ENCODE data around the gene POLR3B. TPM values are rescaled to one million over a fixed set of nuclear protein-coding genes. Genes with fewer than 3 reads are reported as not detected.
A peak's percentile ranks its signal among the peaks of the same experiment; 100 is the strongest.

POLR3B gene
- total and polyA plus RNA-seq, 9 of the 15 experiments (the other 6 are each of a cell fraction or from before 2014, with no cell fraction given): 7.6 to 17.9 (median 14.4) TPM

GRCh38 chr12:106357549-106358395, at the start of gene POLR3B (continued):
- TF ChIP-seq, protein P1, sequence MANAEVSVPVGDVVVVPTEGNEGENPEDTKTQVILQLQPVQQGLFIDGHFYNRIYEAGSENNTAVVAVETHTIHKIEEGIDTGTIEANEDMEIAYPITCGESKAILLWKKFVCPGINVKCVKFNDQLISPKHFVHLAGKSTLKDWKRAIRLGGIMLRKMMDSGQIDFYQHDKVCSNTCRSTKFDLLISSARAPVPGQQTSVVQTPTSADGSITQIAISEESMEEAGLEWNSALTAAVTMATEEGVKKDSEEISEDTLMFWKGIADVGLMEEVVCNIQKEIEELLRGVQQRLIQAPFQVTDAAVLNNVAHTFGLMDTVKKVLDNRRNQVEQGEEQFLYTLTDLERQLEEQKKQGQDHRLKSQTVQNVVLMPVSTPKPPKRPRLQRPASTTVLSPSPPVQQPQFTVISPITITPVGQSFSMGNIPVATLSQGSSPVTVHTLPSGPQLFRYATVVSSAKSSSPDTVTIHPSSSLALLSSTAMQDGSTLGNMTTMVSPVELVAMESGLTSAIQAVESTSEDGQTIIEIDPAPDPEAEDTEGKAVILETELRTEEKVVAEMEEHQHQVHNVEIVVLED (CRISPR knock-in tag; IDR thresholded peaks at IDR 0.05): peak; percentile 91
- TF ChIP-seq HEY1 (CRISPR knock-in tag; IDR thresholded peaks at IDR 0.05; ENCODE audit: borderline replicate concordance) (no peak), ZBTB17 (CRISPR knock-in tag; IDR thresholded peaks at IDR 0.05) (peak; percentile 81; the same call in 1 of the 2 replicates), BCOR (IDR thresholded peaks at IDR 0.05) (peak; percentile 44; the same call in 1 of the 2 replicates), RAD51 (IDR thresholded peaks at IDR 0.05; ENCODE audit: borderline replicate concordance, low read depth) (no peak), POU5F1 (IDR thresholded peaks at IDR 0.05; ENCODE audit: borderline replicate concordance, low read depth, low read length, partially characterized antibody) (peak; percentile 75), ZFP1 (CRISPR knock-in tag; IDR thresholded peaks at IDR 0.05) (no peak), ZNF24 (IDR thresholded peaks at IDR 0.05) (peak; percentile 59), FOXA1 (IDR thresholded peaks at IDR 0.05; ENCODE audit: borderline replicate concordance) (no peak), ZNF778 (CRISPR knock-in tag; IDR thresholded peaks at IDR 0.05) (no peak), ZZZ3 (IDR thresholded peaks at IDR 0.05) (peak; percentile 95), ZHX1 (conservative IDR thresholded peaks at IDR 0.05; ENCODE audit: low read length) (0 out of 2 replicates have a peak, but pooled peaks have one; percentile 27), CLOCK (CRISPR knock-in tag; IDR thresholded peaks at IDR 0.05; ENCODE audit: borderline replicate concordance) (0 out of 2 replicates have a peak, but pooled peaks have one; percentile 32), NCOR1 (IDR thresholded peaks at IDR 0.05) (0 out of 2 replicates have a peak, but pooled peaks have one; percentile 18), HDAC2 (IDR thresholded peaks at IDR 0.05) (peak; percentile 89)
- TF ChIP-seq, protein P2, sequence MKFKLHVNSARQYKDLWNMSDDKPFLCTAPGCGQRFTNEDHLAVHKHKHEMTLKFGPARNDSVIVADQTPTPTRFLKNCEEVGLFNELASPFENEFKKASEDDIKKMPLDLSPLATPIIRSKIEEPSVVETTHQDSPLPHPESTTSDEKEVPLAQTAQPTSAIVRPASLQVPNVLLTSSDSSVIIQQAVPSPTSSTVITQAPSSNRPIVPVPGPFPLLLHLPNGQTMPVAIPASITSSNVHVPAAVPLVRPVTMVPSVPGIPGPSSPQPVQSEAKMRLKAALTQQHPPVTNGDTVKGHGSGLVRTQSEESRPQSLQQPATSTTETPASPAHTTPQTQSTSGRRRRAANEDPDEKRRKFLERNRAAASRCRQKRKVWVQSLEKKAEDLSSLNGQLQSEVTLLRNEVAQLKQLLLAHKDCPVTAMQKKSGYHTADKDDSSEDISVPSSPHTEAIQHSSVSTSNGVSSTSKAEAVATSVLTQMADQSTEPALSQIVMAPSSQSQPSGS (CRISPR knock-in tag; IDR thresholded peaks at IDR 0.05): no peak

All from K562 (cell line).